ENCODE data around the gene CACNA1S.
A peak's percentile ranks its signal among the peaks of the same experiment; 100 is the strongest.

CACNA1S gene

GRCh38 chr1:201140235-201140940, 28.2 kb upstream of the CACNA1S start:
- DNase-seq (ENCODE audit: low spot score) = no peak

GRCh38 chr1:201139756-201140155, 27.5 kb upstream of the CACNA1S start:
- no peak for DNase-seq (ENCODE audit: low spot score)

- DNase-seq (ENCODE audit: low spot score) = no peak
These were observed 27.1 kb upstream of the CACNA1S start for GRCh38 chr1:201139306-201139705.

GRCh38 chr1:201138311-201138840, 26.1 kb upstream of the CACNA1S start:
- DNase-seq (ENCODE audit: low spot score) = no peak

- DNase-seq (ENCODE audit: low spot score) = no peak
These were observed 25.5 kb upstream of the CACNA1S start for GRCh38 chr1:201137579-201138310.

GRCh38 chr1:201137024-201137392, 24.8 kb upstream of the CACNA1S start:
- DNase-seq (ENCODE audit: low spot score) = no peak

GRCh38 chr1:201136355-201137023, 24.3 kb upstream of the CACNA1S start:
- DNase-seq (ENCODE audit: low spot score) = no peak

- DNase-seq (ENCODE audit: low spot score) = no peak
These were observed 22.2 kb upstream of the CACNA1S start for GRCh38 chr1:201134405-201134804.

- DNase-seq (ENCODE audit: low spot score) = no peak
These were observed 19.2 kb upstream of the CACNA1S start for GRCh38 chr1:201131398-201131797.

- no peak for DNase-seq (ENCODE audit: low spot score)
These were observed 16.7 kb upstream of the CACNA1S start for GRCh38 chr1:201128962-201129361.

GRCh38 chr1:201128476-201128875, 16.2 kb upstream of the CACNA1S start:
- DNase-seq (ENCODE audit: low spot score) = no peak

- DNase-seq (ENCODE audit: low spot score) = no peak
These were observed 15.7 kb upstream of the CACNA1S start for GRCh38 chr1:201127755-201128455.

- no peak for DNase-seq (ENCODE audit: low spot score)
These were observed 14.9 kb upstream of the CACNA1S start, which contains the start of gene ASCL5 for GRCh38 chr1:201126832-201127754. TSS of gene ASCL5 (minus strand) at chr1:201127184. CDS start at chr1:201115372, 11,812 bp downstream.

- no peak for DNase-seq (ENCODE audit: low spot score)
These were observed 14.2 kb upstream of the CACNA1S start for GRCh38 chr1:201126463-201126831.

- no peak for DNase-seq (ENCODE audit: low spot score)
These were observed 13.6 kb upstream of the CACNA1S start for GRCh38 chr1:201125800-201126199.

GRCh38 chr1:201125019-201125418, 12.8 kb upstream of the CACNA1S start:
- DNase-seq (ENCODE audit: low spot score) = no peak

- no peak for DNase-seq (ENCODE audit: low spot score)
These were observed 11.6 kb upstream of the CACNA1S start for GRCh38 chr1:201123866-201124265.

GRCh38 chr1:201122321-201122957, 10.2 kb upstream of the CACNA1S start:
- DNase-seq (ENCODE audit: low spot score) = no peak

- peak; percentile 23 for DNase-seq (ENCODE audit: low spot score)
These were observed 7.3 kb upstream of the CACNA1S start for GRCh38 chr1:201119206-201120197.
